Spleen (tissue), 11 donors: ENCODE data around the gene ARNT2. TPM values are rescaled to one million over a fixed set of nuclear protein-coding genes. Genes with fewer than 3 reads are reported as not detected.
A peak's percentile ranks its signal among the peaks of the same experiment; 100 is the strongest.

Source experiments
- DNase-seq: peaks from one replicate; pipeline ENCODE4 v3.0.0-alpha.2; 2020
- H3K27ac ChIP-seq, 8 donors: fragments of 200-600 bp; sonication (generic) in 7 of 8; 1 replicate in 4 of 8; 2 replicates in 4 of 8; pipeline versions ENCODE4 v1.5.0 to v1.8.0; 2016 to 2021; ENCODE audit warnings: inconsistent platforms in 4 of 8, mild to moderate bottlenecking in 4 of 8, moderate library complexity in 1 of 8
- H3K27me3 ChIP-seq, 7 donors: fragments of 200-600 bp; sonication (generic) in 6 of 7; replicated peaks in 1 of 7; 1 replicate in 4 of 7; 2 replicates in 3 of 7; pipeline versions ENCODE4 v1.5.0 to v1.8.0; 2016 to 2021; ENCODE audit warnings: inconsistent platforms in 3 of 7, mild to moderate bottlenecking in 1 of 7
- H3K36me3 ChIP-seq, 6 donors: fragments of 200-600 bp; sonication (generic) in 5 of 6; 1 replicate in 4 of 6; 2 replicates in 2 of 6; pipeline versions ENCODE4 v1.5.0 to v1.8.0; 2016 to 2021; ENCODE audit warnings: inconsistent platforms in 2 of 6
- H3K4me1 ChIP-seq, 6 donors: fragments of 200-600 bp; sonication (generic) in 5 of 6; 1 replicate in 3 of 6; 2 replicates in 3 of 6; pipeline versions ENCODE4 v1.5.0 to v1.8.0; 2016 to 2021; ENCODE audit warnings: inconsistent platforms in 3 of 6
- H3K4me3 ChIP-seq, 8 donors: fragments of 200-600 bp; sonication (generic) in 7 of 8; 1 replicate in 4 of 8; 2 replicates in 4 of 8; pipeline versions ENCODE4 v1.5.0 to v1.8.0; 2016 to 2021; ENCODE audit warnings: inconsistent platforms in 4 of 8, mild to moderate bottlenecking in 4 of 8, moderate library complexity in 2 of 8
- H3K9me3 ChIP-seq, 8 donors: fragments of 200-600 bp; sonication (generic) in 7 of 8; 1 replicate in 4 of 8; 2 replicates in 4 of 8; pipeline versions ENCODE4 v1.5.0 to v1.8.0; 2016 to 2021; ENCODE audit warnings: inconsistent platforms in 4 of 8
- CTCF ChIP-seq, 11 experiments: fragments of 200-600 bp in 7 of 11; fragments of 450-650 bp in 4 of 11; sonication (generic) in 4 of 11; IDR thresholded peaks in 8 of 11; conservative IDR thresholded peaks in 3 of 11; 1 replicate in 7 of 11; 2 replicates in 4 of 11; pipeline versions ENCODE4 v1.4.0 to v1.8.0; 2016 to 2021; ENCODE audit warnings: antibody characterized with exemption in 11 of 11, inconsistent platforms in 4 of 11, mild to moderate bottlenecking in 1 of 11
- POLR2A ChIP-seq, 3 donors: fragments of 450-650 bp; IDR thresholded peaks; one replicate each; pipeline ENCODE4 v1.5.1; 2017; ENCODE audit warnings: antibody characterized with exemption in 3 of 3, mild to moderate bottlenecking in 1 of 3
- POLR2AphosphoS5 ChIP-seq, 3 donors: sonication (generic); formaldehyde crosslinking; IDR thresholded peaks; one replicate each; pipeline ENCODE4 v1.5.1; 2017; ENCODE audit warnings: antibody characterized with exemption in 3 of 3
- WGBS, 5 donors: extraction: QIAGEN DNeasy Blood & Tissue Kit in 3 of 5; methylation state at CpG; one replicate each; pipeline versions ENCODE4 v1.1.5 to v1.1.7; 2013 to 2018; 5-methylcytosine and 5-hydroxymethylcytosine counted together
- intact Hi-C: fragments of 100-400 bp; cut with DNase I; formaldehyde crosslinking; loops from one replicate; pipeline ENCODE4 v1.15.0; 2023; ENCODE audit warnings: low total_unique reads
- polyA plus RNA-seq, 3 donors: library from polyadenylated mRNA; stranded (reverse); fragments of 200-250 nt; gene quantifications; one replicate each; pipeline ENCODE4 v1.2.1, GENCODE V29; 2013
- total RNA-seq, 7 donors: library from RNA; depleted of rRNA in 3 of 7; stranded (reverse); fragments of >200 nt in 3 of 7; fragmentation: NEBNext Ultra II Directional in 4 of 7; extraction: Animal tissue kit (Norgen Biotek cat#: 25700) in 4 of 7; gene quantifications; one replicate each; pipeline versions ENCODE4 v1.1.0 to v1.2.1, GENCODE V29; 2016 to 2021
- donor health status: healthy with polysubstance abuse.
- donor health status: DM: no; HTN: no; CAD: no; lungs with moderate emphysema.
- donor health status: DM: no; HTN: no; CAD: no.
- donor health status: Bipolar disorder and iron deficiency.
- donor health status: healthy.
- donor health status: DM: no; HTN: no; CAD: no.
- donor health status: DM: yes; HTN: yes; CAD: no.

The ARNT2 gene
- total and polyA plus RNA-seq, 10 donors: 1.9 to 12.3 (median 9.1) TPM

- WGBS, 5 donors: 60 to 87% (median 74%) methylated on average over 6 of the region's 6 CpGs
- Histone ChIP-seq H3K4me1 (peaks cover 0 to 19% (median 7%) of the 10 kb centered on the region in 6 donors), H3K27me3 (no peaks in the 10 kb centered on the region), H3K27ac (peak overlapping the region in 4 of 8 donors; percentile 14 to 37 (median 28)), H3K4me3 (no peak overlapping the region), H3K9me3 (peaks cover 0 to 13% (median 7%) of the 10 kb centered on the region in 8 donors), H3K36me3 (no peaks in the 10 kb centered on the region)
- DNase-seq: no peak
- TF ChIP-seq CTCF (IDR thresholded peaks at IDR 0.05 in 8 of 11, conservative IDR thresholded peaks at IDR 0.05 in 3 of 11) (no peak), POLR2AphosphoS5 (IDR thresholded peaks at IDR 0.05) (no peak), POLR2A (IDR thresholded peaks at IDR 0.05) (no peak)
- intact Hi-C loops: no loop called here
Measured at GRCh38 chr15:80480171-80480811, 76.1 kb downstream of the ARNT2 start.

DNA sequence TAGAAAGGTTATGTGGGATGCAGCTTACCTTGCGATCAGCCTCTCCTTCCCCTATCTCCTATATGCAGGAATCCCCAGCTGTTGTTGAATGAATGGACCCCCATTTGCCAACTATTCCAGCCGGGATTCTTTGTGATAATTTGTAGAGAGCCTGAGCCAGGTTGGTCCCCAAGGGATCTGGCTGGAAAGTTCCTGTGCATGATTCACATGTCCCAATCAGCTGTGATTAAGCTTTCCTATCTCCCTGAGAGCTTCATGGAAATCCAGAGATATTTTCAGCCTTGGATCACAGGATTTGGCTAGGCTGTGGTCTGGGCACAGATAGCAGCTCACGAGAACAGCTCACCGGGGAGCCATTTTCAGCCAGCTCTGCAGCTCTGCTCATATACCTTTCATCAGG lies 76.7 kb downstream of the ARNT2 start:
- no peak for DNase-seq
- H3K27ac ChIP-seq: peak overlapping the region in 3 of 8 donors; percentile 25 to 37 (median 32)

DNA sequence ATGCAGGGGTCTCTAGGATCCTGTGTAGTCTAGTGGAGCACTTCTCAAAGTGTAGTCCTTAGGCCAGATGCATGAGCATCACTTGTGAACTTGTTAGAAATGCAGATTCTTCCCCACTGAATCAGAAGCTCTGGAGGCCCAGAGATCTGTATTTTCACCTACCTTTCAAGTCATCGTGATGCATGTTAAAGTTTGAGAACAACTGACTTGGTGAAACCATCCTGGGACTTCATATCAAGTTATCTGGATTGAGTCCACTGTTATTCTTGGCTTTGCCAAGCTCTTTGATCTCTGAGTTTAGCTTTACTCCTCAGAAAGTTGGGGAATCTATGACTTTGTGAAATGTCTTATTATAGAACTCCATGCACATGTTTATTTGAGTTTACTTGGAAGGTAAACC lies 78.5 kb downstream of the ARNT2 start:
- Histone ChIP-seq H3K27ac (no peak overlapping the region), H3K4me1 (peaks cover 0 to 19% (median 7%) of the 10 kb centered on the region in 6 donors), H3K9me3 (no peaks in the 10 kb centered on the region), H3K36me3 (no peaks in the 10 kb centered on the region), H3K4me3 (no peak overlapping the region), H3K27me3 (no peaks in the 10 kb centered on the region)
- intact Hi-C loops: no loop called here
- DNase-seq: no peak
- TF ChIP-seq CTCF (IDR thresholded peaks at IDR 0.05 in 8 of 11, conservative IDR thresholded peaks at IDR 0.05 in 3 of 11) (no peak), POLR2A (IDR thresholded peaks at IDR 0.05) (no peak), POLR2AphosphoS5 (IDR thresholded peaks at IDR 0.05) (no peak)
- 75 to 94% (median 88%) methylated on average over 1 of the region's 1 CpG for WGBS, 5 donors

More for the DNA sequence above, 76.7 kb downstream of the ARNT2 start:
- H3K4me1 ChIP-seq: peaks cover 0 to 19% (median 7%) of the 10 kb centered on the region in 6 donors
- peaks cover 0 to 7% (median 1%) of the 10 kb centered on the region in 8 donors for H3K9me3 ChIP-seq
- H3K27me3 ChIP-seq: no peaks in the 10 kb centered on the region
- TF ChIP-seq CTCF (IDR thresholded peaks at IDR 0.05 in 8 of 11, conservative IDR thresholded peaks at IDR 0.05 in 3 of 11) (no peak), POLR2AphosphoS5 (IDR thresholded peaks at IDR 0.05) (no peak), POLR2A (IDR thresholded peaks at IDR 0.05) (no peak)
- H3K4me3 ChIP-seq: no peak overlapping the region
- no peaks in the 10 kb centered on the region for H3K36me3 ChIP-seq
- 52 to 80% (median 68%) methylated on average over 4 of the region's 4 CpGs for WGBS, 5 donors
- intact Hi-C loops: no loop called here

DNA sequence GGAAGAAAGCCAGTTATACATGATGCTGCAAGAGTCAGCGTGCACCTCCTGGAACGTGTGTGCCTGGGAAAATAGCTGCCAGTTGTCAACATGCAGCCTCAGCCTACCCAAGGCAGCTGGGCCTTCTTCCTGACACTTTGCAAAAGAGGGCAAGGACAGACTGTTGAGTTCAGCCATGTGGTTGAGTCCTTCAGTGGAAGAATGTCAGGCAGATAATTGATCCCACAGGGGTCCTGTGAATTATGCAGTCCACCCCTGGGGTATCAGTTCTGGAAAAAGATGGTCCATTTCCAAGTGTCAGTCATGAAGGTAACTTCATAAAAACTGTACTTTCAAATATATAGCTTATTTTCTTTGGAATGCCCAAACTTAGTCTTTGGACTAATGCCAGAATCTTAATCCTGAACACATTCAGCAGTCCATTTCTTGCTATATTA lies 79.6 kb downstream of the ARNT2 start:
- no peak for DNase-seq
- intact Hi-C loops: no loop called here
- Histone ChIP-seq H3K27ac (no peak overlapping the region), H3K27me3 (no peaks in the 10 kb centered on the region), H3K36me3 (no peaks in the 10 kb centered on the region), H3K9me3 (no peaks in the 10 kb centered on the region), H3K4me1 (peaks cover 0 to 19% (median 7%) of the 10 kb centered on the region in 6 donors), H3K4me3 (no peak overlapping the region)
- TF ChIP-seq CTCF (IDR thresholded peaks at IDR 0.05 in 8 of 11, conservative IDR thresholded peaks at IDR 0.05 in 3 of 11) (no peak), POLR2AphosphoS5 (IDR thresholded peaks at IDR 0.05) (no peak), POLR2A (IDR thresholded peaks at IDR 0.05) (no peak)
- WGBS, 5 donors: 80 to 100% (median 86%) methylated on average over 2 of the region's 2 CpGs
